ENCODE data around the gene TMPRSS7. TPM values are rescaled to one million over a fixed set of nuclear protein-coding genes. Genes with fewer than 3 reads are reported as not detected.

Gene TMPRSS7
- total and polyA plus RNA-seq, 2 experiments from 2014 or later = not detected

GRCh38 chr3:112123548-112123947, 89.0 kb downstream of the TMPRSS7 start:
- no peak overlapping the region for H2AFZ ChIP-seq
- H3K79me2 ChIP-seq (replicated peaks; ENCODE audit: insufficient read depth) = no peaks in the 10 kb centered on the region
- TF ChIP-seq CREB1 (CRISPR knock-in tag; IDR thresholded peaks at IDR 0.05; ENCODE audit: low read depth) = no peak
- TF ChIP-seq CTCF (conservative IDR thresholded peaks at IDR 0.05; ENCODE audit: low read depth in 2 of 2) = no peak
- no peak for TF ChIP-seq STAT1 (IDR thresholded peaks at IDR 0.05; ENCODE audit: unreplicated experiment)
- TF ChIP-seq ZNF331 (CRISPR knock-in tag; IDR thresholded peaks at IDR 0.05; ENCODE audit: low read depth) = no peak
- no peak for TF ChIP-seq NANOG (IDR thresholded peaks at IDR 0.05; ENCODE audit: borderline replicate concordance)
- TF ChIP-seq EZH2phosphoT487 (IDR thresholded peaks at IDR 0.05; ENCODE audit: unreplicated experiment) = no peak
- peaks cover 1% of the 10 kb centered on the region for H3K27me3 Mint-ChIP-seq (ENCODE audit: insufficient read depth, low read depth, poor library complexity)
- no peaks in the 10 kb centered on the region; the same call in 1 of the 2 replicates for H3K36me3 ChIP-seq (ENCODE audit: insufficient read depth)
- H3K4me2 ChIP-seq = no peak overlapping the region
- no peak for ATAC-seq
- peaks cover 44% of the 10 kb centered on the region for H3K4me1 Mint-ChIP-seq
- H3K27me3 ChIP-seq (ENCODE audit: insufficient read depth) = no peaks in the 10 kb centered on the region
- peaks cover 14% of the 10 kb centered on the region; the same call in 2 of the 3 replicates for H3K36me3 Mint-ChIP-seq (ENCODE audit: low read depth)
- H3K27ac Mint-ChIP-seq = no peak overlapping the region
- no peak overlapping the region for H3K4me3 ChIP-seq
- no peaks in the 10 kb centered on the region for H3K9me2 ChIP-seq (ENCODE audit: insufficient read depth)
- no peaks in the 10 kb centered on the region for H4K20me1 ChIP-seq (replicated peaks; ENCODE audit: insufficient read depth)
- H3K4me3 Mint-ChIP-seq = no peak overlapping the region
- H3K9me3 Mint-ChIP-seq = no peaks in the 10 kb centered on the region
- no peak for DNase-seq (ENCODE audit: low spot score)
- H3F3A ChIP-seq (replicated peaks; ENCODE audit: low read depth) = no peaks in the 10 kb centered on the region
- no peak overlapping the region for H3K27ac ChIP-seq (ENCODE audit: low read depth)
- H3K4me1 ChIP-seq (ENCODE audit: insufficient read depth) = peaks cover 51% of the 10 kb centered on the region

- DNase-seq (ENCODE audit: low spot score) = no peak
- no peaks in the 10 kb centered on the region for H3K9me3 Mint-ChIP-seq
- no peaks in the 10 kb centered on the region; the same call in 1 of the 2 replicates for H3K36me3 ChIP-seq (ENCODE audit: insufficient read depth)
- no peak overlapping the region for H2AFZ ChIP-seq
- H3K27me3 ChIP-seq (ENCODE audit: insufficient read depth) = no peaks in the 10 kb centered on the region
- peak overlapping the region; percentile 47; the same call in 1 of the 2 replicates for H3K4me2 ChIP-seq
- peaks cover 4% of the 10 kb centered on the region; the same call in 1 of the 3 replicates for H3K36me3 Mint-ChIP-seq (ENCODE audit: low read depth)
- peaks cover 48% of the 10 kb centered on the region for H3K4me1 Mint-ChIP-seq
- no peaks in the 10 kb centered on the region for H3K9me2 ChIP-seq (ENCODE audit: insufficient read depth)
- peaks cover 40% of the 10 kb centered on the region for H3K4me1 ChIP-seq (ENCODE audit: insufficient read depth)
- H3K27me3 Mint-ChIP-seq (ENCODE audit: insufficient read depth, low read depth, poor library complexity) = peaks cover 1% of the 10 kb centered on the region
- no peak overlapping the region; the same call in 2 of the 3 replicates for H3K4me3 Mint-ChIP-seq
- H4K20me1 ChIP-seq (replicated peaks; ENCODE audit: insufficient read depth) = no peaks in the 10 kb centered on the region
- H3F3A ChIP-seq (replicated peaks; ENCODE audit: low read depth) = no peaks in the 10 kb centered on the region
- peak overlapping the region; percentile 83; the same call in 1 of the 2 replicates for H3K27ac ChIP-seq (ENCODE audit: low read depth)
- H3K79me2 ChIP-seq (replicated peaks; ENCODE audit: insufficient read depth) = no peaks in the 10 kb centered on the region
- no peak for ATAC-seq
- H3K27ac Mint-ChIP-seq = peak overlapping the region; percentile 90
- no peak overlapping the region for H3K4me3 ChIP-seq
- no peak for TF ChIP-seq CREB1 (CRISPR knock-in tag; IDR thresholded peaks at IDR 0.05; ENCODE audit: low read depth)
- no peak for TF ChIP-seq EZH2phosphoT487 (IDR thresholded peaks at IDR 0.05; ENCODE audit: unreplicated experiment)
- no peak for TF ChIP-seq ZNF462 (CRISPR knock-in tag; IDR thresholded peaks at IDR 0.05)
- TF ChIP-seq JUNB (IDR thresholded peaks at IDR 0.05; ENCODE audit: unreplicated experiment) = no peak
- no peak for TF ChIP-seq ZNF331 (CRISPR knock-in tag; IDR thresholded peaks at IDR 0.05; ENCODE audit: low read depth)
- TF ChIP-seq ZNF114 (CRISPR knock-in tag; IDR thresholded peaks at IDR 0.05) = no peak
- TF ChIP-seq EZH2 (IDR thresholded peaks at IDR 0.05; ENCODE audit: low read depth, unreplicated experiment) = no peak
- TF ChIP-seq POLR2AphosphoS5 (IDR thresholded peaks at IDR 0.05; ENCODE audit: low read depth) = no peak
- no peak for TF ChIP-seq NANOG (IDR thresholded peaks at IDR 0.05; ENCODE audit: borderline replicate concordance)
These were observed 90.5 kb downstream of the TMPRSS7 start for GRCh38 chr3:112124907-112125607.

All from GM23338 (cell line).